Psoas muscle (tissue), 8 donors: Measurements from ENCODE around the gene CALHM6. TPM values are rescaled to one million over a fixed set of nuclear protein-coding genes. Genes with fewer than 3 reads are reported as not detected.

Experiments used
- ATAC-seq, 4 donors: fragments of 200-7000 bp; cut with Tn5 transposase; one replicate each; pipeline ENCODE4 v1.9.1; 2020; ENCODE audit warnings: moderate library complexity in 3 of 4, mild to moderate bottlenecking in 2 of 4
- DNase-seq, 2 donors: peaks; one replicate each; pipeline ENCODE4 v3.0.0-alpha.2; 2020
- H3K27ac ChIP-seq: fragments of 200-600 bp; one replicate; pipeline ENCODE4 v1.8.0; 2022
- H3K27me3 ChIP-seq, 3 donors: fragments of 200-600 bp in 1 of 3; one replicate each; pipeline versions ENCODE4 v1.6.1 to v1.8.0; 2013 to 2022; ENCODE audit warnings: low read length in 2 of 3, mild to moderate bottlenecking in 2 of 3, moderate library complexity in 1 of 3; ENCODE audit not compliant: insufficient read depth in 3 of 3
- H3K36me3 ChIP-seq, 2 donors: fragments of 200-600 bp in 1 of 2; one replicate each; pipeline versions ENCODE4 v1.6.1 to v1.8.0; 2013 to 2022; ENCODE audit warnings: low read depth in 1 of 2, mild to moderate bottlenecking in 1 of 2, moderate library complexity in 1 of 2; ENCODE audit not compliant: insufficient read depth in 1 of 2
- H3K4me1 ChIP-seq: fragments of 200-600 bp; one replicate; pipeline ENCODE4 v1.8.0; 2022
- H3K4me3 ChIP-seq: fragments of 200-600 bp; one replicate; pipeline ENCODE4 v1.8.0; 2022; ENCODE audit warnings: mild to moderate bottlenecking
- H3K9me3 ChIP-seq: fragments of 200-600 bp; one replicate; pipeline ENCODE4 v1.8.0; 2022
- WGBS, 3 donors: extraction: QIAGEN DNeasy Blood & Tissue Kit; methylation state at CpG; one replicate each; pipeline versions ENCODE4 v1.1.6 to v1.1.7; 2013; 5-methylcytosine and 5-hydroxymethylcytosine counted together
- intact Hi-C, 2 donors: fragments of 100-400 bp; cut with DNase I; formaldehyde crosslinking; loops; one replicate each; pipeline versions ENCODE4 v1.11.0 to v1.14.2; 2022
- long read RNA-seq, 2 donors: library from polyadenylated mRNA; unstranded; transcript quantifications; one replicate each; pipeline ENCODE4 v2.0.0, GENCODE V29; 2021
- polyA plus RNA-seq, 3 donors: library from polyadenylated mRNA; stranded (reverse); fragments of 200-250 nt; gene quantifications; one replicate each; pipeline ENCODE4 v1.2.3, GENCODE V29; 2013
- total RNA-seq, 4 donors: library from RNA; stranded (reverse); fragmentation: NEBNext Ultra II Directional in 2 of 4; extraction: Animal tissue kit (Norgen Biotek cat#: 25700) in 2 of 4; gene quantifications; one replicate each; pipeline versions ENCODE4 v1.2.1 to v1.2.4, GENCODE V29; 2021 to 2023
- TF ChIP-seq, protein P1 (sequence below): fragments of 200-600 bp; IDR thresholded peaks from one replicate; pipeline ENCODE4 v1.8.0; 2022; ENCODE audit warnings: antibody characterized with exemption
- donor health status: healthy with polysubstance abuse.
- donor health status: DM: no; HTN: no; CAD: no; lungs with moderate emphysema.
- donor health status: Bipolar disorder and iron deficiency.
- donor health status: healthy.
- donor health status: DM: yes; HTN: yes; CAD: no.
- donor health status: DM: no; HTN: no; CAD: no.
- donor health status: DM: no; HTN: no; CAD: no.
- donor health status: DM: yes; HTN: yes; CAD: no.

Gene CALHM6
- total RNA-seq (under 1 TPM in 3 of 4 donors, not detected in 1; 0.50 to 0.84 (median 0.61) TPM), polyA plus RNA-seq (1 to 10 TPM in 2 of 3 donors, under 1 TPM in 1; 0.97 to 2.1 (median 1.1) TPM)
- long read RNA-seq, donor 1, result 0 reads
- long read RNA-seq, donor 2, result 0 reads

DNA sequence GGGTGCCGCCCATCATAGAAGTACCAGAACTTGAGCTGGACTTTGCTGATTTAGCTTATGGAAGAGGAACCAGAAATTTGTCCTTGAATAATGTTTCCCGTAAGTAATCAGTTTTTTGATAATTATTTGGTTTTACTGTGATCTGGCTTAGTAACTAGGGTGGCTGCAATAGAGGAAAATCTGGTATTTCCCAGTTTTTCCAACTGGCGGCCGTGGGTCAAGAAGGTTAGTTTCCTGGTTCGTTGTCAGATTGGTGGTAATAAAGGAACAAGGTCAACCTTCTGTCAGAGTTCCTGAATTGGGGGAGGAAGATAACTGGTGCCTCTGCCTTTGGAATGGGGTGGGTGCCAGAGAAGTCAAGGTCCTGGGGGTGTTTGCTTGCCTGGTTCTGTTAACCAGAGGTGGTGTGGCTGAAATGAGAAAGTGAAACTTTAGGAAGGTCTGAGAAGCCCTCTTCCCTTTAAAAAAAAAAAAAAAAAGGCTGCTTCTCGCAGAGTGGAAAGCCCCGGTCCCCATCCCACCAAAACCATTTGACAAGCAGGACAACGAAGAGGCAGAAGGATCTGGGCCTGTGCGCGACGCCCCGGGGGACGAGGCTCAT, at the start of gene CALHM6:
Gene CALHM6 (plus strand): TSS at position 45 of the 601 bp plus-strand sequence. CDS start 555 bp downstream, at position 600.
- H3K4me1 ChIP-seq, result no peaks in the 10 kb centered on the region
- no peaks in the 10 kb centered on the region for H3K9me3 ChIP-seq
- H3K36me3 ChIP-seq, result no peaks in the 10 kb centered on the region
- intact Hi-C loops, result no loop called here
- H3K4me3 ChIP-seq, result peak within 1 kb of the TSS; percentile 71
- WGBS, 3 donors, result 35 to 40% (median 36%) methylated on average over 13 of the region's 13 CpGs
- H3K27me3 ChIP-seq, result peaks cover 0 to 6% (median 0%) of the 10 kb centered on the region in 3 donors
- TF ChIP-seq, protein P1, sequence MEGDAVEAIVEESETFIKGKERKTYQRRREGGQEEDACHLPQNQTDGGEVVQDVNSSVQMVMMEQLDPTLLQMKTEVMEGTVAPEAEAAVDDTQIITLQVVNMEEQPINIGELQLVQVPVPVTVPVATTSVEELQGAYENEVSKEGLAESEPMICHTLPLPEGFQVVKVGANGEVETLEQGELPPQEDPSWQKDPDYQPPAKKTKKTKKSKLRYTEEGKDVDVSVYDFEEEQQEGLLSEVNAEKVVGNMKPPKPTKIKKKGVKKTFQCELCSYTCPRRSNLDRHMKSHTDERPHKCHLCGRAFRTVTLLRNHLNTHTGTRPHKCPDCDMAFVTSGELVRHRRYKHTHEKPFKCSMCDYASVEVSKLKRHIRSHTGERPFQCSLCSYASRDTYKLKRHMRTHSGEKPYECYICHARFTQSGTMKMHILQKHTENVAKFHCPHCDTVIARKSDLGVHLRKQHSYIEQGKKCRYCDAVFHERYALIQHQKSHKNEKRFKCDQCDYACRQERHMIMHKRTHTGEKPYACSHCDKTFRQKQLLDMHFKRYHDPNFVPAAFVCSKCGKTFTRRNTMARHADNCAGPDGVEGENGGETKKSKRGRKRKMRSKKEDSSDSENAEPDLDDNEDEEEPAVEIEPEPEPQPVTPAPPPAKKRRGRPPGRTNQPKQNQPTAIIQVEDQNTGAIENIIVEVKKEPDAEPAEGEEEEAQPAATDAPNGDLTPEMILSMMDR, result no peak
- no peak within 1 kb of the TSS for H3K27ac ChIP-seq
- ATAC-seq, result peak in 2 of 4 donors; percentile 10 to 11
- no peak for DNase-seq

DNA sequence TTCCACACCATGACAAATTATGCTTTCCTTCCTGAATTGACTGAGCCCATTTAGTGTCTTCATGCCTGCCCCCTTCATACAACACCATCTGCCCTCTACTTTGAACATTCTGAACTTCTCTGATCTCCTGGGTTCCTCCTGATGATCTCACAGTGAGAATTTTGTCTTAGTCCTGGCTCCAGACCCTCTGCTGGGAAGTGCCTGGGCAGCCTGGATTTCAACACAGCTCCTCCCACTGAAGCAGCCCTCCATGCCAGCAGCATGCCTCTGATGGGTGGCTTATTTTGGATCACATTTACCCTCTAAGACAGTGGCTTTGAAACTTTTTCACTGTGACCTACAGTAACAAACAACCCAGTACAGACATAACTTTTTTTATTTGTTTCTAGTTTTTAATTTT, 48.9 kb upstream of the CALHM6 start:
- Histone ChIP-seq H3K27ac (peak overlapping the region; percentile 86), H3K4me1 (peaks cover 47% of the 10 kb centered on the region), H3K27me3 (no peaks in the 10 kb centered on the region), H3K9me3 (no peaks in the 10 kb centered on the region), H3K36me3 (no peaks in the 10 kb centered on the region), H3K4me3 (no peak overlapping the region)
- intact Hi-C loops, result loop anchor here (5.0 to 10.0 kb wide), 2 partner anchors 40 to 127 kb away; partner anchors contain the start of gene DSE (in 1 of the 2)
- DNase-seq, result peak; percentile 30 to 56
- peak; percentile 68 to 70 (median 69) for ATAC-seq
- TF ChIP-seq, protein P1, result no peak

DNA sequence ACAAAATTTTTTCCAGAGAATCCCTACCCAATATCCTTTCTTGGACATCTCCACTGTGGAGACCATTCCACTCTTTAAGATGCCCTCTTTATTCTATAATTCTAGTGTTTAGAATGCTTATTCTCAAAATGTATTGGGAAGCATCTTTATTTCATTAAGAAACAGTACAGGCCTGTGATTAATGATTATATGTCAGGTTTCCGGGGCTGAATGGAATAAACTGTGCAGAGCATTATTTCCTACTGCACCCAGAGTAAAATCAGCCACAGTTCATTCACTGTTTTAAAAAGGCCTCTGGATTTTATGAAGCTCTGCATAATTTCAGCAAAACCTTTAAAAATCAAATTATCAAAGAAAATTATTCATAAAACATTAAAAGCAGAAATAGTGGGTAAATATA, 47.8 kb upstream of the CALHM6 start:
- no peaks in the 10 kb centered on the region for H3K27me3 ChIP-seq
- H3K36me3 ChIP-seq, result no peaks in the 10 kb centered on the region
- TF ChIP-seq, protein P1, result no peak
- intact Hi-C loops, result loop anchor here (5.0 to 10.0 kb wide), 2 partner anchors 41 to 129 kb away; partner anchors contain the start of gene DSE (in 1 of the 2)
- H3K4me3 ChIP-seq, result no peak overlapping the region
- no peaks in the 10 kb centered on the region for H3K9me3 ChIP-seq
- no peak for ATAC-seq
- peaks cover 42% of the 10 kb centered on the region for H3K4me1 ChIP-seq
- H3K27ac ChIP-seq, result no peak overlapping the region
- DNase-seq, result no peak
- 71 to 91% (median 82%) methylated on average over 1 of the region's 1 CpG for WGBS, 3 donors

DNA sequence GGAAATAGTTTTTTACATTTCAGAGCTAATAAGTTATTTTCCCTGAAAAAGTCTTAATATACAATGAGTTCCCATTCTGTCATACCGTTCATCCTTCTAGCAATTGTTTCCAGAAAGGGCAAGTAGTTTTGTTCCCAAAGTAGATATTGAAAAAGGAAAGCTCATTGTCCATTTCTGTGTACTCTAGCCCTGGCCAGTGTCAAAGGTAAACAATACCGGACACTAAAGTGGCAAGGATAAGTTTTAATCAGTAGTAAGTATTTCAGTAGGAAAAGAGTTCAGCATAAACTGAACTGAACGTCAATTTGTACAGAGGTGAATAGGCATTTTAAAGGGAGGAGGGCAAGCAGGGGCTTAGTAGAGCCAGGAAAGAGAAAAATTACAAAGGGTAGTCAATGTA, 43.5 kb upstream of the CALHM6 start:
- Histone ChIP-seq H3K27ac (no peak overlapping the region), H3K36me3 (no peaks in the 10 kb centered on the region), H3K9me3 (no peaks in the 10 kb centered on the region), H3K4me3 (no peak overlapping the region), H3K27me3 (no peaks in the 10 kb centered on the region), H3K4me1 (peaks cover 8% of the 10 kb centered on the region)
- TF ChIP-seq, protein P1, result no peak
- DNase-seq, result no peak
- 87 to 90% (median 87%) methylated on average over 3 of the region's 3 CpGs for WGBS, 3 donors
- no peak for ATAC-seq
- intact Hi-C loops, result loop anchor here in 1 of 2 donors (5.0 to 10.0 kb wide), 2 partner anchors 45 to 133 kb away; partner anchors contain the start of gene DSE
